PC-9 (cell line): Measurements from ENCODE around the gene RASGRF1. TPM values are rescaled to one million over a fixed set of nuclear protein-coding genes. Genes with fewer than 3 reads are reported as not detected.

ENCODE experiments used
- BruUV-seq: library from RNA; stranded (reverse); fragments of 400-500 nt; replicated peaks from 2 replicates; lab custom pipeline; 2021; lab: Mats Ljungman, UMichigan
- CTCF ChIA-PET: fragments of 300-600 bp; sonication (Branson Sonifier 250); formaldehyde crosslinking; loops from one replicate; lab custom pipeline; 2022; ENCODE audit warnings: antibody characterized with exemption; lab: Charles Lee
- POLR2A ChIA-PET: fragments of 300-600 bp; sonication (Branson Sonifier 250); formaldehyde crosslinking; loops from one replicate; lab custom pipeline; 2022; ENCODE audit warnings: antibody characterized with exemption; ENCODE audit not compliant: unreplicated experiment; lab: Charles Lee
- DNase-seq, 2 experiments: peaks; one replicate each; pipeline versions ENCODE4 v3.0.0 to v3.0.0-alpha.2; 2015 to 2022; ENCODE audit warnings: mixed read lengths in 1 of 2
- H2AFZ ChIP-seq: fragments of 200-600 bp; sonication (generic); 2 replicates; pipeline ENCODE4 v1.8.1; 2017; ENCODE audit warnings: antibody characterized with exemption
- H3F3A ChIP-seq: fragments of 200-600 bp; sonication (generic); 2 replicates; pipeline ENCODE4 v1.8.1; 2017; ENCODE audit warnings: antibody characterized with exemption, mild to moderate bottlenecking, low read depth; ENCODE audit not compliant: insufficient read depth
- H3K27ac ChIP-seq: fragments of 200-600 bp; sonication (generic); 2 replicates; pipeline ENCODE4 v1.6.1; 2016; ENCODE audit warnings: mixed run types
- H3K27me3 ChIP-seq: fragments of 200-600 bp; sonication (generic); 2 replicates; pipeline ENCODE4 v1.6.1; 2016; ENCODE audit warnings: low read depth, mixed run types; ENCODE audit not compliant: insufficient read depth
- H3K36me3 ChIP-seq: fragments of 200-600 bp; sonication (generic); 2 replicates; pipeline ENCODE4 v1.6.1; 2016; ENCODE audit warnings: low read depth, mixed run types
- H3K4me1 ChIP-seq: fragments of 200-600 bp; sonication (generic); replicated peaks from 2 replicates; pipeline ENCODE4 v1.6.1; 2016; ENCODE audit warnings: mixed run types; ENCODE audit not compliant: insufficient read depth
- H3K4me2 ChIP-seq: fragments of 200-600 bp; sonication (generic); 2 replicates; pipeline ENCODE4 v1.6.1; 2017; ENCODE audit warnings: mixed run types
- H3K4me3 ChIP-seq: fragments of 200-600 bp; sonication (generic); 2 replicates; pipeline ENCODE4 v1.6.1; 2016; ENCODE audit warnings: mixed run types
- H3K79me2 ChIP-seq: fragments of 200-600 bp; sonication (generic); 2 replicates; pipeline ENCODE4 v1.6.1; 2017; ENCODE audit warnings: low read depth, mixed run types
- H3K9me2 ChIP-seq: fragments of 200-600 bp; sonication (generic); 2 replicates; pipeline ENCODE4 v1.8.1; 2017; ENCODE audit warnings: mild to moderate bottlenecking; ENCODE audit not compliant: insufficient read depth
- H3K9me3 ChIP-seq: fragments of 200-600 bp; sonication (generic); 2 replicates; pipeline ENCODE4 v1.8.1; 2016; ENCODE audit warnings: low read depth; ENCODE audit not compliant: insufficient read depth
- H4K20me1 ChIP-seq: fragments of 200-600 bp; sonication (generic); 2 replicates; pipeline ENCODE4 v1.8.1; 2017; ENCODE audit not compliant: insufficient read depth
- EZH2 ChIP-seq: fragments of 200-600 bp; sonication (generic); IDR thresholded peaks from 2 replicates; pipeline ENCODE4 v1.8.0; 2017; ENCODE audit warnings: antibody characterized with exemption, low read depth
- intact Hi-C: fragments of 100-400 bp; cut with micrococcal nuclease; formaldehyde crosslinking; loops from one replicate; pipeline ENCODE4 v1.10.0; 2022; ENCODE audit not compliant: unreplicated experiment
- total RNA-seq: library from RNA; stranded (reverse); gene quantifications from 2 replicates; pipeline ENCODE4 v1.2.3, GENCODE V29; 2021
- TF ChIP-seq, protein P1 (sequence below): fragments of 200-600 bp; sonication (generic); conservative IDR thresholded peaks from 2 replicates; pipeline ENCODE4 v1.6.1; 2017; ENCODE audit warnings: mixed run types, antibody characterized with exemption, mild to moderate bottlenecking, moderate library complexity

The RASGRF1 gene
- total RNA-seq, 1 experiment from 2014 or later: 6.0 TPM

DNA sequence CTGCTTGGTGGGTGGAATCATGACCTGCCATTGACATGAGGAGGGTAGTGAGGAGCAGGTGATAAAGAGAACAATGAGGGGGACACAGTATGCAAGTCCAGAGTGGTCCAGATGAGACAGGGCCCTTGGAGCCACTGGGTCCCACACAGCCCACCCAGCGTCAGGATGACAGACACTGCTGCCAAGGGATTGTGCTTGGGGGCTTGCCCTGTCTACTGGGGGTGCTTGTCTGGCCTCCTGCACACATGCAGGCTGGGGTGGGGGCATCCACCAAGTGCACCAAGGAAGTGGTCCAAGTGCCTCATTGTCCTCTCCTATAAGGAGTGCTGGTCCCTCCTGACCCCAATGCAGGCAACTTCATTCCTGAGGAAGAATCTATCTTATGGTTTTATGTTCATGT is 106.5 kb downstream of the RASGRF1 start:
- no peak for TF ChIP-seq EZH2
- no TSS peak for BruUV-seq
- peaks cover 15% of the 10 kb centered on the region; the same call in 1 of the 2 replicates for H3F3A ChIP-seq
- H3K9me3 ChIP-seq: no peaks in the 10 kb centered on the region
- H2AFZ ChIP-seq: no peak overlapping the region
- no peak overlapping the region for H3K4me2 ChIP-seq
- no peak overlapping the region for H3K27ac ChIP-seq
- H3K4me3 ChIP-seq: no peak overlapping the region
- no peak for DNase-seq
- CTCF ChIA-PET: interaction anchor here (0.6 kb wide), 1 partner anchor 9 kb away, joined by 4 read pairs; no protein-coding TSS in a partner anchor
- H3K4me1 ChIP-seq: peaks cover 17% of the 10 kb centered on the region
- POLR2A ChIA-PET: no interaction called here
- no peaks in the 10 kb centered on the region for H3K36me3 ChIP-seq
- H3K27me3 ChIP-seq: no peaks in the 10 kb centered on the region
- H3K9me2 ChIP-seq: no peaks in the 10 kb centered on the region
- H4K20me1 ChIP-seq: no peaks in the 10 kb centered on the region
- no peaks in the 10 kb centered on the region for H3K79me2 ChIP-seq
- intact Hi-C loops: no loop called here

DNA sequence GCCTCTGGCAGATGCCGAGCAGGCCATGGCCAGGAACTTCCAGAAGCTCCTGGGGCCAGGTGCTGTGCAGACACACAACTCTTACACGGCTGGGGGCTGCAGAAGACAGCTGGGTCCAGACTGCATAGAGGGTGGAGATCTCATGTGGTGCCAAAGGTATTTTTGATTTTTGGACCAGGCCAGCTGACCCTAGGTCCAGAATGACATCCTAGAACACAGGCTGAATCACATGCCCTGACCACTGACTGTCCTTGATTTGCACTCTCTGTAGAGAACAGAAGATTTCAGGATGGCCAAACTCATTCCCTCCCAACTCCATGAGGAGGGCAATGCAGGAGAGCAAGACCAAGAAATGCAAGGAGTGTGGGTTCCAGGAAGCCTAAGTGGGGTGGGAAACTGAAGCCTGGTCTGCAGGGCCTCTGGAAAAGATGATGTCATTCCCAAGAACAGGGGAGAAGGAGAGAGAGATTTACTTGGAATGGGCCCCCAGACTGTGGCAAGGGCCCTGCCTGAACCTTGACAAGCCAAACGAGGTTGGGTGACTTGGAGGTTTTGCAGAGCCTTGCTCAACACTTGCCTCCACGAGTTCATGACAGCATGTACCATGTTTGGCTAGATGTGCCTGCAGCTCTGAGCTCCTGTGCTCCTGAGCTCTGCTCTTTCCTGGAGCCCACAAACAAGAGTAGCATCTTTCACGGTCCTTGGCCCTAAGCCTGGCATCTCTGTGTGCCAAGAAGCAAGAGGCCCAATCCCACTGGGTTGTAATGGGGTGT is 107.2 kb downstream of the RASGRF1 start:
- Histone ChIP-seq H4K20me1 (no peaks in the 10 kb centered on the region), H3K9me2 (no peaks in the 10 kb centered on the region), H3K36me3 (no peaks in the 10 kb centered on the region), H3K4me1 (peaks cover 12% of the 10 kb centered on the region), H3K27me3 (no peaks in the 10 kb centered on the region), H3K27ac (no peak overlapping the region), H3K9me3 (no peaks in the 10 kb centered on the region), H3F3A (0 out of 2 replicates have a peak, but pooled peaks cover 11% of the 10 kb centered on the region), H2AFZ (no peak overlapping the region), H3K79me2 (no peaks in the 10 kb centered on the region), H3K4me2 (no peak overlapping the region), H3K4me3 (no peak overlapping the region)
- TF ChIP-seq, protein P1, sequence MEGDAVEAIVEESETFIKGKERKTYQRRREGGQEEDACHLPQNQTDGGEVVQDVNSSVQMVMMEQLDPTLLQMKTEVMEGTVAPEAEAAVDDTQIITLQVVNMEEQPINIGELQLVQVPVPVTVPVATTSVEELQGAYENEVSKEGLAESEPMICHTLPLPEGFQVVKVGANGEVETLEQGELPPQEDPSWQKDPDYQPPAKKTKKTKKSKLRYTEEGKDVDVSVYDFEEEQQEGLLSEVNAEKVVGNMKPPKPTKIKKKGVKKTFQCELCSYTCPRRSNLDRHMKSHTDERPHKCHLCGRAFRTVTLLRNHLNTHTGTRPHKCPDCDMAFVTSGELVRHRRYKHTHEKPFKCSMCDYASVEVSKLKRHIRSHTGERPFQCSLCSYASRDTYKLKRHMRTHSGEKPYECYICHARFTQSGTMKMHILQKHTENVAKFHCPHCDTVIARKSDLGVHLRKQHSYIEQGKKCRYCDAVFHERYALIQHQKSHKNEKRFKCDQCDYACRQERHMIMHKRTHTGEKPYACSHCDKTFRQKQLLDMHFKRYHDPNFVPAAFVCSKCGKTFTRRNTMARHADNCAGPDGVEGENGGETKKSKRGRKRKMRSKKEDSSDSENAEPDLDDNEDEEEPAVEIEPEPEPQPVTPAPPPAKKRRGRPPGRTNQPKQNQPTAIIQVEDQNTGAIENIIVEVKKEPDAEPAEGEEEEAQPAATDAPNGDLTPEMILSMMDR: no peak
- no peak for TF ChIP-seq EZH2
- no TSS peak for BruUV-seq
- no peak for DNase-seq
- ChIA-PET CTCF (interaction anchor here (0.6 kb wide), 1 partner anchor 8 kb away, joined by 4 read pairs; no protein-coding TSS in a partner anchor), POLR2A (no interaction called here)
- intact Hi-C loops: no loop called here

DNA sequence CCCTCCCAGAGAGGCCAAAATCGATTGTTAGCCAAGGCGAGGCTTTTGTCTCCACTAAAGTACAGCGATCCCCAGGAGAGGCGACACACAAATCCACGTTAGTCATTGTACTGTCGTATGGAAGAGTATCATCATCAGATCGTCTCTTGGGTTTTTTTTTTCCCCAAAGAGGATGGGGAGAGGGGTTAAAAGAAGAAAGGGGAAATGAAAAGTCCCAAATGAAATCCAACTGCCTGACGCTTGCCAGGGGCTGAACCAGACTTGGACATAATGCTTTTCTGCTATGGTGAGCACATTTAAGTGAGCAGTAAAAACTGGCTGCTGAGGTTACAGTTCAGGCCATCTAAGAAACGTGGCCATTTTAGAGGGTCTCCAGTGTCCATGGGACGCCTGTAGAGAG is 107.8 kb downstream of the RASGRF1 start:
- no peak overlapping the region for H2AFZ ChIP-seq
- no peaks in the 10 kb centered on the region for H3K9me2 ChIP-seq
- no peak overlapping the region for H3K4me3 ChIP-seq
- BruUV-seq: no TSS peak
- no peaks in the 10 kb centered on the region for H3K36me3 ChIP-seq
- no peak for TF ChIP-seq EZH2
- TF ChIP-seq, protein P1: no peak
- H3K27ac ChIP-seq: no peak overlapping the region
- no peak overlapping the region for H3K4me2 ChIP-seq
- intact Hi-C loops: no loop called here
- no peak for DNase-seq
- no peaks in the 10 kb centered on the region for H3K27me3 ChIP-seq
- ChIA-PET POLR2A (no interaction called here), CTCF (no interaction called here)
- H3K79me2 ChIP-seq: no peaks in the 10 kb centered on the region
- H3K9me3 ChIP-seq: no peaks in the 10 kb centered on the region
- H4K20me1 ChIP-seq: no peaks in the 10 kb centered on the region
- H3F3A ChIP-seq: 0 out of 2 replicates have a peak, but pooled peaks cover 5% of the 10 kb centered on the region
- H3K4me1 ChIP-seq: peaks cover 6% of the 10 kb centered on the region
